Osteoblast (primary cell): ENCODE data around the gene SDC4. TPM values are rescaled to one million over a fixed set of nuclear protein-coding genes. Genes with fewer than 3 reads are reported as not detected.

Experiments
- DNase-seq: peaks from one replicate; pipeline ENCODE4 v3.0.0; 2011; ENCODE audit warnings: low spot score, mixed read lengths; ENCODE audit not compliant: insufficient read length; ENCODE audit errors: missing footprints
- H2AFZ ChIP-seq: 2 replicates; pipeline ENCODE4 v1.6.0; 2011; ENCODE audit warnings: mild to moderate bottlenecking, low read length
- H3K27ac ChIP-seq: 2 replicates; pipeline ENCODE4 v1.5.1; 2011; ENCODE audit warnings: mild to moderate bottlenecking, low read depth, low read length, moderate library complexity
- H3K27me3 ChIP-seq: 2 replicates; pipeline ENCODE4 v1.6.0; 2012; ENCODE audit warnings: mild to moderate bottlenecking, control low read depth, inconsistent platforms, low read length, moderate library complexity; ENCODE audit not compliant: insufficient read depth
- H3K36me3 ChIP-seq: 2 replicates; pipeline ENCODE4 v1.5.1; 2011; ENCODE audit warnings: mild to moderate bottlenecking, low read length, control low read depth, moderate library complexity; ENCODE audit not compliant: insufficient read depth
- H3K4me1 ChIP-seq: 2 replicates; pipeline ENCODE4 v1.5.1; 2011; ENCODE audit warnings: mild to moderate bottlenecking, low read length, control low read depth, moderate library complexity; ENCODE audit not compliant: insufficient read depth
- H3K4me2 ChIP-seq: 2 replicates; pipeline ENCODE4 v1.6.0; 2011; ENCODE audit warnings: mild to moderate bottlenecking, low read length; ENCODE audit not compliant: insufficient read depth
- H3K4me3 ChIP-seq: fragments of 200-600 bp; sonication (generic); 3 replicates; pipeline ENCODE4 v1.5.1; 2012; ENCODE audit warnings: mild to moderate bottlenecking, low read length, inconsistent platforms; ENCODE audit not compliant: insufficient read depth
- H3K79me2 ChIP-seq: 2 replicates; pipeline ENCODE4 v1.6.0; 2012; ENCODE audit warnings: mild to moderate bottlenecking, low read length, control low read depth, inconsistent platforms; ENCODE audit not compliant: insufficient read depth
- H3K9me3 ChIP-seq: 2 replicates; pipeline ENCODE4 v1.5.1; 2011; ENCODE audit warnings: low read depth, low read length, control low read depth
- H4K20me1 ChIP-seq: 2 replicates; pipeline ENCODE4 v1.6.0; 2012; ENCODE audit warnings: mild to moderate bottlenecking, low read length, control low read depth; ENCODE audit not compliant: insufficient read depth
- CTCF ChIP-seq: IDR thresholded peaks from 2 replicates; pipeline ENCODE4 v1.5.1; 2011; ENCODE audit warnings: mild to moderate bottlenecking, low read depth, low read length, moderate library complexity; ENCODE audit errors: extremely low read depth
- total RNA-seq: library from RNA; depleted of rRNA; stranded (reverse); fragments of >200 nt; gene quantifications from 2 replicates; pipeline ENCODE4 v1.2.3, GENCODE V29; 2012

The SDC4 gene
- total RNA-seq, 1 donor, result 267 TPM

DNA sequence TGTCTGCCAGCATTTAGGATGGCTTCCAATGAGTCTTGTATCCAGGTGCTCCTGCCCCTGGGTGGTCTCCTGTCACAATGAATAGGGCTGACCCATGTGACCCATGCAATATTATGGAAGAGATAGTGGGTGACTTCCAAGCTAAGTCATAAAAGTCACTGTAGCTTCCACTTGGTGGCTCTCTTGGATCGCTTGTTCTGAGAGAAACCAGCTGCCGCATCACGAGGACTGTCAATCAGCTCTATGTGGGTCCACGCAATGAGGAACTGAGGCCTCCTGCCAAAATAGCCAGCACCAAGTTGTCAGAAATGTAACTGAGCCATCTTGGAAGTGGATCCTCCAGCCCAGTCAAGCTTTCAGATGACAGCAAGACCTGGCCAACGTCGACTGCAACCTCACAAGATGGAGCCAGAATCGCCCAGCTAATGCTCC is 25.3 kb downstream of the SDC4 start:
- H3K4me2 ChIP-seq, result no peak overlapping the region
- peaks cover 34% of the 10 kb centered on the region for H3K36me3 ChIP-seq
- no peaks in the 10 kb centered on the region for H3K4me1 ChIP-seq
- no peaks in the 10 kb centered on the region for H3K27me3 ChIP-seq
- H3K27ac ChIP-seq, result no peak overlapping the region
- no peak overlapping the region for H3K4me3 ChIP-seq
- H4K20me1 ChIP-seq, result peaks cover 23% of the 10 kb centered on the region
- TF ChIP-seq CTCF, result peak; percentile 31
- H2AFZ ChIP-seq, result no peak overlapping the region
- DNase-seq, result peak; percentile 73
- no peaks in the 10 kb centered on the region for H3K9me3 ChIP-seq
- peaks cover 2% of the 10 kb centered on the region for H3K79me2 ChIP-seq

DNA sequence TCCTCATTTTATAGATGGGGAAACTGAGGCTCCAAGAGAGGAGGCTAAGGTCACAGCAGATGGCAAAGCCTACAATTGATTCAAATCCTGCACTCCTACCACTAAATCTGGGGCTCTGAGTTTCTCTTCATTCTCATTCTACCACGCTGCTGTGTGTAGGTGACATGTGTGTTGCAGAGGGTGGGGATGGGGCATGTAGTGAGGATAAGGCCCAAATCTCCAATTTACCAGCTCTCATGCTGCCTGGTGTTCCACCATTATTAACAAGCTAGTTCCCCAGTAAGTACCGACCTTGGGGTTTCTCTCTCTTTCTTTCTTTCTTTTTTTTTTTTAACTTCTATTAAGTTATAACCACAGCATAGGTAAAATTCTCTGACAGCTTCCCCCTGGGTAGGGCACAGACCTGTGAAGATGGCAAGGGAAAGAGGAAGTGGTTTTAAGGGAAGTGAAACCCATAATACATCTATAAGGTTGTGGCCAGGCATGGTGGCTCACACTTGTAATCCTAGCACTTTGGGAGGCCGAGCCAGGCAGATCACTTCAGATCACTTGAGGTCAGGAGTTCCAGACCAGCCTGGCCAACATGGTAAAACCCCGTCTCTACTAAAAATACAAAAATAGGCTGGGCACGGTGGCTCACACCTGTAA is 27.2 kb downstream of the SDC4 start:
- peaks cover 9% of the 10 kb centered on the region for H4K20me1 ChIP-seq
- H3K27me3 ChIP-seq, result peaks cover 9% of the 10 kb centered on the region
- H2AFZ ChIP-seq, result no peak overlapping the region
- H3K4me3 ChIP-seq, result no peak overlapping the region
- H3K9me3 ChIP-seq, result no peaks in the 10 kb centered on the region
- peak; percentile 32 for DNase-seq
- no peak for TF ChIP-seq CTCF
- no peaks in the 10 kb centered on the region for H3K4me1 ChIP-seq
- peaks cover 15% of the 10 kb centered on the region for H3K36me3 ChIP-seq
- H3K79me2 ChIP-seq, result no peaks in the 10 kb centered on the region
- H3K27ac ChIP-seq, result no peak overlapping the region
- H3K4me2 ChIP-seq, result no peak overlapping the region

GRCh38 chr20:45318948-45319347 is 29.3 kb downstream of the SDC4 start:
- Histone ChIP-seq H4K20me1 (peaks cover 3% of the 10 kb centered on the region), H3K36me3 (no peaks in the 10 kb centered on the region), H2AFZ (no peak overlapping the region), H3K4me1 (no peaks in the 10 kb centered on the region), H3K27me3 (peaks cover 9% of the 10 kb centered on the region), H3K4me3 (no peak overlapping the region), H3K27ac (no peak overlapping the region), H3K9me3 (no peaks in the 10 kb centered on the region), H3K4me2 (no peak overlapping the region), H3K79me2 (no peaks in the 10 kb centered on the region)
- peak; percentile 61 for DNase-seq
- TF ChIP-seq CTCF, result no peak

GRCh38 chr20:45318386-45318939 is 29.8 kb downstream of the SDC4 start:
- H3K27ac ChIP-seq, result no peak overlapping the region
- TF ChIP-seq CTCF, result no peak
- DNase-seq, result peak; percentile 47
- H3K27me3 ChIP-seq, result peaks cover 9% of the 10 kb centered on the region
- peaks cover 3% of the 10 kb centered on the region for H4K20me1 ChIP-seq
- H2AFZ ChIP-seq, result no peak overlapping the region
- no peaks in the 10 kb centered on the region for H3K36me3 ChIP-seq
- no peak overlapping the region for H3K4me2 ChIP-seq
- H3K9me3 ChIP-seq, result no peaks in the 10 kb centered on the region
- no peak overlapping the region for H3K4me3 ChIP-seq
- H3K79me2 ChIP-seq, result no peaks in the 10 kb centered on the region
- no peaks in the 10 kb centered on the region for H3K4me1 ChIP-seq
